Lower lobe of right lung (tissue), 2 donors: ENCODE results near the gene KRT77. TPM values are rescaled to one million over a fixed set of nuclear protein-coding genes. Genes with fewer than 3 reads are reported as not detected.
"Not testable (repeated sequence)": the region's sequence is repeated elsewhere in the genome, so short reads cannot be mapped to it uniquely, and the experiment has no call there.

ENCODE experiments used
- ATAC-seq, 2 donors: fragments of 200-7000 bp; cut with Tn5 transposase; one replicate each; pipeline ENCODE4 v1.9.1; 2020 to 2022; ENCODE audit warnings: mild to moderate bottlenecking in 2 of 2, moderate library complexity in 2 of 2
- DNase-seq: peaks from one replicate; pipeline ENCODE4 v3.0.0-alpha.2; 2020
- H3K27ac ChIP-seq: fragments of 200-600 bp; one replicate; pipeline ENCODE4 v1.8.0; 2022
- H3K27me3 ChIP-seq: fragments of 200-600 bp; one replicate; pipeline ENCODE4 v1.8.0; 2022; ENCODE audit warnings: low read depth
- H3K36me3 ChIP-seq: fragments of 200-600 bp; one replicate; pipeline ENCODE4 v1.8.0; 2022; ENCODE audit warnings: mild to moderate bottlenecking
- H3K4me1 ChIP-seq: fragments of 200-600 bp; one replicate; pipeline ENCODE4 v1.8.0; 2022
- H3K4me3 ChIP-seq: fragments of 200-600 bp; one replicate; pipeline ENCODE4 v1.8.0; 2022; ENCODE audit warnings: mild to moderate bottlenecking
- H3K9me3 ChIP-seq: fragments of 200-600 bp; one replicate; pipeline ENCODE4 v1.8.0; 2022
- intact Hi-C: fragments of 100-400 bp; cut with DNase I; formaldehyde crosslinking; loops from one replicate; pipeline ENCODE4 v1.11.0; 2022
- total RNA-seq: library from RNA; stranded (reverse); fragmentation: NEBNext Ultra II Directional; extraction: Animal tissue kit (Norgen Biotek cat#: 25700); gene quantifications from one replicate; pipeline ENCODE4 v1.2.1, GENCODE V29; 2021
- TF ChIP-seq, protein P1 (sequence below): fragments of 200-600 bp; IDR thresholded peaks from one replicate; pipeline ENCODE4 v1.8.0; 2022; ENCODE audit warnings: antibody characterized with exemption, mild to moderate bottlenecking
- donor health status: DM: no; HTN: yes; CAD: no; lungs with severe emphysema.

The KRT77 gene
- total RNA-seq, 1 donor from 2014 or later: not detected

DNA sequence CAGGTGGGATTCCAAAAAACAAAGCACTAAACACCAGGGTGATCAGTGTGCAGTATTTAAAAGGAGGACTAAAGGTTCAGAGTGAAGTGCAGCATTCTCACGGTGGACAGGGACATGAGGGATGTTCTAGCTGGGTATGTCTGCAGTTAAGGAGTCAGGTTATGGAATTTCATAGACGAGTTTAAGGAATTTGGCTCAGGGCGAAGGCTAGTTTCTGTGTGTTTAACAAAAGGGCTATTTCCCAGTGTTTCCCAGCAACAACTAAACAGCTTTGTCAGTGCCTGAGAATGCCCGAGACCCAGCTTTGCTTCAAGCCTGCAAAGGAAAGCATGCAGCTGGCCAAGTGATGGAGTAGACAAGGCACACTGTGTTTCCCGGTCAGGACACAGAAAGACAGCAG, 30.1 kb downstream of the KRT77 start:
- H3K36me3 ChIP-seq: no peaks in the 10 kb centered on the region
- no peak overlapping the region for H3K4me3 ChIP-seq
- TF ChIP-seq, protein P1, sequence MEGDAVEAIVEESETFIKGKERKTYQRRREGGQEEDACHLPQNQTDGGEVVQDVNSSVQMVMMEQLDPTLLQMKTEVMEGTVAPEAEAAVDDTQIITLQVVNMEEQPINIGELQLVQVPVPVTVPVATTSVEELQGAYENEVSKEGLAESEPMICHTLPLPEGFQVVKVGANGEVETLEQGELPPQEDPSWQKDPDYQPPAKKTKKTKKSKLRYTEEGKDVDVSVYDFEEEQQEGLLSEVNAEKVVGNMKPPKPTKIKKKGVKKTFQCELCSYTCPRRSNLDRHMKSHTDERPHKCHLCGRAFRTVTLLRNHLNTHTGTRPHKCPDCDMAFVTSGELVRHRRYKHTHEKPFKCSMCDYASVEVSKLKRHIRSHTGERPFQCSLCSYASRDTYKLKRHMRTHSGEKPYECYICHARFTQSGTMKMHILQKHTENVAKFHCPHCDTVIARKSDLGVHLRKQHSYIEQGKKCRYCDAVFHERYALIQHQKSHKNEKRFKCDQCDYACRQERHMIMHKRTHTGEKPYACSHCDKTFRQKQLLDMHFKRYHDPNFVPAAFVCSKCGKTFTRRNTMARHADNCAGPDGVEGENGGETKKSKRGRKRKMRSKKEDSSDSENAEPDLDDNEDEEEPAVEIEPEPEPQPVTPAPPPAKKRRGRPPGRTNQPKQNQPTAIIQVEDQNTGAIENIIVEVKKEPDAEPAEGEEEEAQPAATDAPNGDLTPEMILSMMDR: no peak
- no peak for ATAC-seq
- no peak overlapping the region for H3K27ac ChIP-seq
- DNase-seq: no peak
- no peaks in the 10 kb centered on the region for H3K4me1 ChIP-seq
- intact Hi-C loops: no loop called here
- H3K27me3 ChIP-seq: peaks cover 4% of the 10 kb centered on the region
- no peaks in the 10 kb centered on the region for H3K9me3 ChIP-seq

DNA sequence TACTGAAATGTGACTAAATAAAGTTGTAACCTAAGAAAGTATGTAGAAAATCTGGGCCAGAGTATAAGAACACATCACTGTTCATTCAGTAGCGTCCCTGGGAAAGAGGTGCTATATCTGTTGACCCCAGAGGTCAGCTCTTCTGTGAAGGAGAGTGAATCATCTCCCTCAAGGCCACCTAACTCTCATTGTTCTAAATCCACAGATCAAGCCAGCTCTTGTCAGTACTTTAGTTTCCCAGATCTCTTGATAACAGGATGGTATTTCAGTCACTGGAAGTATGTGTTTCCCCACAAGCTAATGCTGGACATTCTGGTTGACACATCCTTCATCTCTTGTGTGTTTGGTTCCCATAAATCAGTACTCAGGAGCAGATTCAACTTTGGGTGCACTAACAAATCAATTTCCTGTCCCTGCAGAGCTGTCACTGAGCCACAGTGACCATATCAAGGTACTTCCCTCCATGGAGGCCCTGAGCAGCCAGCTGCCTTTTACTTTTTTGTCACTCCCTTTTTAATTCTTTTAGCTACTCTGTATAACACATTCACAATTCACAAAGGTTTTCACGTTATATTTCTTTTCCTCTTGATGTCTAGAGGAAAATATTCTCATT, 30.9 kb downstream of the KRT77 start:
- DNase-seq (no peak), ATAC-seq (no peak)
- peaks cover 9% of the 10 kb centered on the region for H3K27me3 ChIP-seq
- no peak overlapping the region for H3K4me3 ChIP-seq
- H3K27ac ChIP-seq: no peak overlapping the region
- no peaks in the 10 kb centered on the region for H3K36me3 ChIP-seq
- TF ChIP-seq, protein P1: no peak
- intact Hi-C loops: no loop called here
- H3K9me3 ChIP-seq: no peaks in the 10 kb centered on the region
- H3K4me1 ChIP-seq: no peaks in the 10 kb centered on the region

DNA sequence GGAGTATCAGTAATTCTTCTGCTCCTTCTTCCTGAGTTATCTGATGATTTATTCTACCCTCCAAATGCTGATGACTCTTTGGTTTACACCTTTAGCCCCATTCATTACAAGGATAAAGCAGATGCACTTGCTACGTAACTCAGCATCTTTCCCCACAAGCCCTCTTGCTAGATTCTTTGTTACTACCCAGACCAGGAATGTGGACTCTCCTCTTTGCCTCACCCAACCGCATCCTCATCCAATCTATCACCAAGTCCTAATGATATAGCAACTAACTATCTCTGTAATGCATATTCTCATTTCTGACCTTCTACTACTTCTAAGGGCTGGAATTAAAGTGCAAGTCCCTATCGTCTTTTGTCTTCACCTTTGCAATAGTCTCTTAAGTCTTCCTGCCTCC, 32.4 kb downstream of the KRT77 start:
- Histone ChIP-seq H3K9me3 (no peaks in the 10 kb centered on the region), H3K27me3 (peaks cover 10% of the 10 kb centered on the region), H3K36me3 (no peaks in the 10 kb centered on the region), H3K4me1 (no peaks in the 10 kb centered on the region), H3K27ac (no peak overlapping the region), H3K4me3 (no peak overlapping the region)
- ATAC-seq (no peak), DNase-seq (no peak)
- TF ChIP-seq, protein P1: no peak
- intact Hi-C loops: no loop called here

DNA sequence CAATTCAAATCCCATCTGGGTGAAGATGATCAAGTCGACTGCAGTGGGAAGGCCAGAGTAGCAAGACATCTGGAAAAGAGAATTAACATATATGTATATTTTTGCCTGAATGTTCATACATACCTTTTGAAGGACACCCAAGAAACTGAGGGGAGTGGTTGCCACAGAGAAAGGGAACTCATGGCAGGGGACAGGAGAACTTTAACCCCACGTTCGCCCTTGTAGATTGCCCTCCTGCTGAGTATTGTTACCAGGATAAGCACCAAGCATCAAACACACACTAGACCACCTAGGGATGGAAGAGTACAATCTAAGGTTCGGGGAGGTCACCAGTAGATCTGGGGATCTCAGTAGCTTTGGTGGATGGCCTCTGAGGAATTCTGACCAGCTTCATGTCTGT, 32.8 kb downstream of the KRT77 start:
- intact Hi-C loops: no loop called here
- Histone ChIP-seq H3K4me1 (no peaks in the 10 kb centered on the region), H3K4me3 (no peak overlapping the region), H3K36me3 (no peaks in the 10 kb centered on the region), H3K9me3 (no peaks in the 10 kb centered on the region), H3K27me3 (peaks cover 9% of the 10 kb centered on the region), H3K27ac (no peak overlapping the region)
- ATAC-seq (no peak), DNase-seq (no peak)
- TF ChIP-seq, protein P1: no peak

DNA sequence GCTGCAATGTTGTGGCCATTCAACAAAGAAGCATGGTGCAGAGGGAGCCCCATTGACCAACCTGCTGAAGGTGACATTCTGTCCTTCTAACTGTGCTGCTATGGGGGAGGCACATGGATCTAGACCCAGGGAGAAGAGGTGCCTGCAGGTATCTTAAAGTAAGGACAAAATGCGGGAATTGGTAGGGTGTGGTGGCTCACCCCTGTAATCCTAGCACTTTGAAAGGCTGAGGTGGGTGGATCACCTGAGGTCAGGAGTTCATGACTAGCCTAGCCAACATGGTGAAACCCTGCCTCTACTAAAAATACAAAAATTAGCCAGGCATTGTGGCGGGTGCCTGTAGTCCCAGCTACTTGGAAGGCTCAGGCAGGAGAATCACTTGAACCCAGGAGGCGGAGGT, 33.4 kb downstream of the KRT77 start:
- H3K36me3 ChIP-seq, ATAC-seq, H3K4me3 ChIP-seq, H3K27ac ChIP-seq, H3K9me3 ChIP-seq, H3K4me1 ChIP-seq, H3K27me3 ChIP-seq, DNase-seq, intact Hi-C loops: not testable (repeated sequence)

DNA sequence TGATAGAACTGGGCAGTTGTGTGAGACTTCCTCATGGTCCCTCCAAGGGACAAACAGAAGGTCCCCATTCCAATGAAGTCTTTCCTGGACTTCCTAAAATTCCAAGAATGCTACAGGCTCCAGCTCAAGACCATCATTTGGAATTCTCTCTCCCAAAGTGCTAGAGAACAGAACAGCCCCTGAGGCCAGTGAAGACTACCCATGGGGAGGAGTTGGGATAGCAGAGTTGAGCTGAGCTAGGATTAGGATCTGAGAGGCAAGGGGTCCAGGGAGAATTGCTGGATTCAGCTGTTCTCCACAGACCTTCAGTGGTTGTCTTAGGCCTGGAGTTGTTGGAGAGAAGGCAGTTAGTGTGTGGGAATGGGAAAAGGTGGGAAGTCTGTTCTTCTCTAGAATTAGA, 33.9 kb downstream of the KRT77 start:
- H3K36me3 ChIP-seq: no peaks in the 10 kb centered on the region
- H3K4me3 ChIP-seq: no peak overlapping the region
- ATAC-seq (no peak), DNase-seq (no peak)
- peaks cover 7% of the 10 kb centered on the region for H3K27me3 ChIP-seq
- intact Hi-C loops: no loop called here
- H3K27ac ChIP-seq: no peak overlapping the region
- TF ChIP-seq, protein P1: no peak
- H3K9me3 ChIP-seq: no peaks in the 10 kb centered on the region
- no peaks in the 10 kb centered on the region for H3K4me1 ChIP-seq
